ENCODE data around the gene TROAP.

DNA sequence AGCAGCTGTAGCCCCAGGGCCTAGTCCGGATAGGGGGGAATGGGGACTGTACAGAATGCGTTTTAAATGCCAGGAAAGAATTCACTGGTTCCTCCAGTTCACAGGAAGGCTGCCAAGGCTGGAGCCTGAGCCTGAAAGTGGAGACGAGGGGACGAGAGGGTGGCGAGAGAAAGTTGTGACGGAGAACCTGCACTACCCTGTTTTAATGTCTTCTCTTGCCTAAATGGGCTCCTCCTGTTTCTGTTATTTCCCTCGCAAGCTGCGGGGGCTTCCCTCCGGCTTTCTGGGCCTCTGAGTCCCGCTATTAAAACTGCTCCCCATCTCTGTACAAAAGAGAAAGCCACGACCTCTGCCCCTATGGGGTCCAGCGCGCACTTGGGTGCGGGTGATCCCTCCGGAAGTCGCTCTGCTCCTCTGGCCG, 9.4 kb downstream of the TROAP start:
- TF ChIP-seq FOXA1 (IDR thresholded peaks at IDR 0.05): no peak
- no peak for TF ChIP-seq BHLHE40 (IDR thresholded peaks at IDR 0.05; ENCODE audit: borderline replicate concordance)
- TF ChIP-seq SUZ12 (IDR thresholded peaks at IDR 0.05): no peak
- no peak for TF ChIP-seq FOXM1 (IDR thresholded peaks at IDR 0.05; ENCODE audit: borderline replicate concordance)
- TF ChIP-seq CTBP1 (IDR thresholded peaks at IDR 0.05; ENCODE audit: borderline replicate concordance): no peak
- TF ChIP-seq ZNF384 (IDR thresholded peaks at IDR 0.05): no peak
- no peak for TF ChIP-seq LEF1 (IDR thresholded peaks at IDR 0.05; ENCODE audit: borderline replicate concordance)
- no peak for TF ChIP-seq ARNT (IDR thresholded peaks at IDR 0.05)
- TF ChIP-seq HDGF (IDR thresholded peaks at IDR 0.05; ENCODE audit: borderline replicate concordance): no peak
- no peak for TF ChIP-seq FOXK2 (IDR thresholded peaks at IDR 0.05)
